ENCODE data around the gene ZNF853.

The ZNF853 gene

GRCh38 chr7:6589829-6590644 lies 25.4 kb upstream of the ZNF853 start, which contains the start of gene INTS15:
Gene INTS15 (plus strand): TSS chr7:6590021. CDS start chr7:6590284, 263 bp downstream.
- FAIRE-seq: no peak
- TF ChIP-seq CTCF (IDR thresholded peaks at IDR 0.05; ENCODE audit: insufficient read depth, missing control alignments): peak; percentile 66
- DNase-seq (ENCODE audit: insufficient read length, low spot score): peak; percentile 68

GRCh38 chr7:6590645-6591110 lies 24.7 kb upstream of the ZNF853 start:
- DNase-seq (ENCODE audit: insufficient read length, low spot score) (no peak), FAIRE-seq (no peak)
- TF ChIP-seq CTCF (IDR thresholded peaks at IDR 0.05; ENCODE audit: insufficient read depth, missing control alignments): no peak

GRCh38 chr7:6600093-6600492 lies 15.3 kb upstream of the ZNF853 start:
- no peak for TF ChIP-seq CTCF (IDR thresholded peaks at IDR 0.05; ENCODE audit: insufficient read depth, missing control alignments)
- FAIRE-seq: no peak
- DNase-seq (ENCODE audit: insufficient read length, low spot score): no peak

- no peak for DNase-seq (ENCODE audit: insufficient read length, low spot score)
- FAIRE-seq: no peak
- no peak for TF ChIP-seq CTCF (IDR thresholded peaks at IDR 0.05; ENCODE audit: insufficient read depth, missing control alignments)
These were observed 11.0 kb upstream of the ZNF853 start for GRCh38 chr7:6604458-6604857.

- FAIRE-seq: no peak
- no peak for DNase-seq (ENCODE audit: insufficient read length, low spot score)
- no peak for TF ChIP-seq CTCF (IDR thresholded peaks at IDR 0.05; ENCODE audit: insufficient read depth, missing control alignments)
These were observed 8.4 kb upstream of the ZNF853 start for GRCh38 chr7:6606866-6607583.

GRCh38 chr7:6607651-6608051 lies 7.8 kb upstream of the ZNF853 start:
- no peak for DNase-seq (ENCODE audit: insufficient read length, low spot score)
- TF ChIP-seq CTCF (IDR thresholded peaks at IDR 0.05; ENCODE audit: insufficient read depth, missing control alignments): no peak
- no peak for FAIRE-seq

All from D721Med (cell line).